Ovary (tissue), 9 donors: ENCODE results near the gene RRP8. TPM values are rescaled to one million over a fixed set of nuclear protein-coding genes. Genes with fewer than 3 reads are reported as not detected.

Experiments used
- DNase-seq, 5 donors: peaks; one replicate each; pipeline ENCODE4 v3.0.0-alpha.2; 2019 to 2020
- H3K27ac ChIP-seq, 2 donors: fragments of 200-600 bp; one replicate each; pipeline versions ENCODE4 v1.5.1 to v1.8.0; 2019 to 2022
- H3K27me3 ChIP-seq: fragments of 200-600 bp; one replicate; pipeline ENCODE4 v1.8.0; 2022
- H3K36me3 ChIP-seq: fragments of 200-600 bp; sonication (generic); one replicate; pipeline ENCODE4 v1.5.1; 2019
- H3K4me1 ChIP-seq: one replicate; pipeline ENCODE4 v1.8.1; 2013; ENCODE audit warnings: mild to moderate bottlenecking, moderate library complexity; ENCODE audit not compliant: insufficient read depth
- H3K4me3 ChIP-seq: fragments of 200-600 bp; sonication (generic); one replicate; pipeline ENCODE4 v1.5.1; 2017
- H3K9me3 ChIP-seq, 2 donors: fragments of 200-600 bp in 1 of 2; sonication (generic) in 1 of 2; one replicate each; pipeline versions ENCODE4 v1.5.1 to v1.8.1; 2013 to 2019; ENCODE audit warnings: mild to moderate bottlenecking in 1 of 2, moderate library complexity in 1 of 2
- CTCF ChIP-seq, 3 donors: fragments of 450-650 bp in 2 of 3; fragments of 200-600 bp in 1 of 3; IDR thresholded peaks; one replicate each; pipeline versions ENCODE4 v1.5.1 to v1.8.0; 2016 to 2022; ENCODE audit warnings: antibody characterized with exemption in 3 of 3, mild to moderate bottlenecking in 1 of 3
- EP300 ChIP-seq: sonication (generic); formaldehyde crosslinking; IDR thresholded peaks from one replicate; pipeline ENCODE4 v1.6.1; 2017; ENCODE audit warnings: antibody characterized with exemption
- POLR2A ChIP-seq: fragments of 450-650 bp; IDR thresholded peaks from one replicate; pipeline ENCODE4 v1.6.1; 2017; ENCODE audit warnings: antibody characterized with exemption, mild to moderate bottlenecking, moderate library complexity
- WGBS, 3 donors: extraction: QIAGEN DNeasy Blood & Tissue Kit in 1 of 3; methylation state at CpG; one replicate each; pipeline versions ENCODE4 v1.1.5 to v1.1.7; 2013 to 2017; 5-methylcytosine and 5-hydroxymethylcytosine counted together
- intact Hi-C, 4 donors: fragments of 100-400 bp; cut with DNase I; formaldehyde crosslinking; loops; one replicate each; pipeline versions ENCODE4 v1.11.0 to v1.15.1; 2022 to 2023
- polyA plus RNA-seq, 2 donors: library from polyadenylated mRNA; stranded (reverse); fragments of 200-250 nt in 1 of 2; fragments of 350-450 nt in 1 of 2; fragmentation: Illumina TruSeq in 1 of 2; extraction: RNeasy Lipid Tissue Mini Kit (QIAGEN cat#74804) in 1 of 2; gene quantifications; one replicate each; pipeline ENCODE4 v1.2.3, GENCODE V29; 2013 to 2014
- total RNA-seq, 7 donors: library from RNA; depleted of rRNA in 2 of 7; stranded (reverse); fragments of >200 nt in 2 of 7; fragmentation: NEBNext Ultra II Directional in 3 of 7; extraction: Animal tissue kit (Norgen Biotek cat#: 25700) in 3 of 7; gene quantifications; one replicate each; pipeline versions ENCODE4 v1.1.0 to v1.2.4, GENCODE V29; 2016 to 2023
- donor health status: DM: no; HTN: no; CAD: no; lungs with moderate emphysema.
- donor health status: DM: no; HTN: no; CAD: no.
- donor health status: Bipolar disorder and iron deficiency.
- donor health status: DM: yes; HTN: yes; CAD: no.
- donor health status: DM: no; HTN: no; CAD: no.
- donor health status: DM: yes; HTN: yes; CAD: no.

Gene RRP8
- total and polyA plus RNA-seq, 9 donors: 8.2 to 32.7 (median 17.1) TPM

DNA sequence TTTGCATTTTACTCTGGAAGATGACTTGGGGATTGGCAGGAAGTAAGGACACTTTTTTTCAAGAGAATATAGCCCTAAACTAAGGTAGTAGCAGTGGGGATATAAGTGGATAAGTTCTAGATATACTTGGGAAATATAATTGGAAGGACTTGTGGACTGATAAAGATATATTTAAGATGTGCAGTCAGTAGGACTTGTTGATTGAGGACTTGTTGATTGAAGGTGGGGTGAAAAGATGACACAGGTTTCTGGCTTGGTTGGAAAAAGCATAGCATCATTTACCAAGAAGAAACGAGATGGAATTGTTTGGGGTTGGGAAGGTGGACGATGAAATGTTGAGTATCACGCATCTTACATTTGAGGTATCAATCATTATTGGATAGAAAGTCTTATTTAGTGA lies 10.1 kb upstream of the RRP8 start:
- H3K9me3 ChIP-seq: no peaks in the 10 kb centered on the region
- H3K4me1 ChIP-seq: peaks cover 6% of the 10 kb centered on the region
- no peaks in the 10 kb centered on the region for H3K36me3 ChIP-seq
- 86 to 92% (median 89%) methylated on average over 3 of the region's 3 CpGs for WGBS, 3 donors
- intact Hi-C loops: no loop called here
- peak overlapping the region in 1 of 2 donors; percentile 83 for H3K27ac ChIP-seq
- H3K4me3 ChIP-seq: no peak overlapping the region
- no peaks in the 10 kb centered on the region for H3K27me3 ChIP-seq
- TF ChIP-seq POLR2A (no peak), EP300 (no peak), CTCF (IDR thresholded peaks at IDR 0.05) (no peak)
- DNase-seq: no peak

- peaks cover 2% of the 10 kb centered on the region for H3K4me1 ChIP-seq
- intact Hi-C loops: no loop called here
- TF ChIP-seq POLR2A: peak; percentile 98
- peak in 1 of 3 donors; percentile 30 for TF ChIP-seq CTCF (IDR thresholded peaks at IDR 0.05)
- TF ChIP-seq EP300: peak; percentile 3
- H3K4me3 ChIP-seq: peak within 1 kb of the TSS; percentile 86
- no peaks in the 10 kb centered on the region for H3K36me3 ChIP-seq
- H3K27me3 ChIP-seq: no peaks in the 10 kb centered on the region
- peak; percentile 97 to 98 (median 97) for DNase-seq
- no peaks in the 10 kb centered on the region for H3K9me3 ChIP-seq
- WGBS, 3 donors: 0% methylated on average over 50 to 51 of the region's 51 CpGs
- peak within 1 kb of the TSS; percentile 83 to 98 for H3K27ac ChIP-seq
Measured at GRCh38 chr11:6612213-6613041, 9.0 kb upstream of the RRP8 start, which contains the start of gene TAF10. TSS of gene TAF10 (minus strand) at chr11:6612216. CDS start at chr11:6612189, 27 bp downstream.

DNA sequence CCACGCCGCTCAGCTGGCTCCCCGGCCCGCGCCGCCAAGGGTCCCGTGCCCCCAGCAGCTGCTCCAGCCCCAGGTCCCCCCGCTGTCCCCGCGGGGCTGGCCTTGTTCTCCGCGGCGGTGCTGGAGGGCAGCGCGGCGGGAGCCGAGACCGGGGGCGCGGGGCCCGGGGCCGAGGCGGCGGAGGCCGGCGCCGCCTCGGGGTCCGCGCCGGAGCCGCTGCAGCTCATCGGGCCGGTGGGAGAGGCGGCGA lies 8.5 kb upstream of the RRP8 start:
- Histone ChIP-seq H3K27ac (peak overlapping the region; percentile 83 to 98), H3K4me3 (peak overlapping the region; percentile 86), H3K27me3 (no peaks in the 10 kb centered on the region), H3K4me1 (peaks cover 3% of the 10 kb centered on the region), H3K9me3 (no peaks in the 10 kb centered on the region), H3K36me3 (no peaks in the 10 kb centered on the region)
- intact Hi-C loops: no loop called here
- no peak for DNase-seq
- WGBS, 3 donors: 0 to 2% (median 1%) methylated on average over 34 to 36 of the region's 36 CpGs
- TF ChIP-seq POLR2A (no peak), EP300 (no peak), CTCF (IDR thresholded peaks at IDR 0.05) (no peak)

DNA sequence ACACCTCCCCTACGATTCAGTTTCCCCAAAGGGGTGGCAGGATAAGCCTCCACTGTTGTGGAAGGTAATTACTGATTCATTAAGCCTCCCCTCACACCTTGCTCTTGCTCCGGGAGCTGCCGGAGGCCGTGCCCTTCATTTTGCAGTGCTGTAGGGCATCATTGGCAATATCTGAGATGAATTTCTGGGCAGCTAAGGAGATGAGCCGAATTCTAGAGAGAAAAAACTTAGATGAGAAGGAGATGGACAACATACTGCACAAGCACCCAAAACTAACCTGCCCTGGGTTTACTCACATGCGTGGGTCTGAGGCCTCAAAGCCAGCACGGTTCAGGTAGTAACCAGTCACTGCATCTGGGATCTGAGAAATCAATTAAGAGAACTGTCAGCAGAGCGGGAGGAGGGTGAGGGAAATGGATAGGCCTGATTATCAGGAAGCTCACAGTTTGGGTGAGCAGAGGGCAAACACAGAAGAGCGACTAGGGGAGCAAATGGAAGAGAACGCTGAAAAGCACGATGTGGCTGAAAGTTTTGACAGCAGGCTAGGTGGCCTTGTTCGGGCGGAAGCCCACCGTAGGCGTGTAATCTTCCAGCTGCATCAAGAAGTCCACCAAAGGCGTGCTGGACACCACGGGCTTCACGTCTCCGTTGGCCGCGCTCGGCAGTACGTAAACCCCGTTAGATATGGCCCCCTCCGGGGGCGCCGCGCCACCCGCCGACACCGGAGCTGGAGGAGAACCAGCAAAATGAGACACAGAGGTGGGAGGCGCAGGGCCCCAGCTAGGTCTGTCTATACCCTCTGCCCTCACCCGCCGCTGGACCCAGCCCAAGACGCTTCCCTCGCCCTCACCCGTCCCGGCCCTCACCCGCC lies 7.9 kb upstream of the RRP8 start:
- intact Hi-C loops: no loop called here
- Histone ChIP-seq H3K9me3 (no peaks in the 10 kb centered on the region), H3K36me3 (no peaks in the 10 kb centered on the region), H3K27me3 (no peaks in the 10 kb centered on the region), H3K27ac (peak overlapping the region; percentile 83 to 98), H3K4me1 (peaks cover 8% of the 10 kb centered on the region), H3K4me3 (peak overlapping the region; percentile 86)
- DNase-seq: peak; percentile 43 to 79 (median 76)
- no peak for TF ChIP-seq EP300
- TF ChIP-seq CTCF (IDR thresholded peaks at IDR 0.05): no peak
- TF ChIP-seq POLR2A: no peak
- 9 to 12% (median 10%) methylated on average over 38 to 39 of the region's 39 CpGs for WGBS, 3 donors
